Kidney capillary endothelial cell (primary cell): ENCODE measurements around the gene SYT1.

Experiments
- DNase-seq: peaks from one replicate; pipeline ENCODE4 v3.0.0-alpha.2; 2018; ENCODE audit warnings: low spot score

SYT1 gene

DNA sequence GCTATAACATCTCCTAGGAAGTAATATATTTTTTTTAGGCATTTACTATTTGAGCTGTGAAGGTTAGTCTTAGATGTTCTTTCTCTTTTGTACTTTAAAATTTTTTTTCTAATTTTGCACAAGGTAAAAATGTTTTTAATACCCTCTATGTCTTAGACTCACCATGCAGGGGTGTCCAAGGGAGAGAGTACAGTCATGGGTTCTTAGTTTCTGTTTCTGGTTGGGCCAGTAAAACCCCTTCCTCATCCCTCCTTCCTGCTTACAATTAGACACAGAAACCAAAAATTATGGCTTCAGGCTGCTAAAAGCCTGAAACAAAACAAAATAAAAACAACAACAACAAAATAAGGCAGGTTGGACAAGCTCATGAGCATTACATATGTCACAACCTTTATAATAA lies 193.0 kb downstream of the SYT1 start:
- DNase-seq, result no peak

DNA sequence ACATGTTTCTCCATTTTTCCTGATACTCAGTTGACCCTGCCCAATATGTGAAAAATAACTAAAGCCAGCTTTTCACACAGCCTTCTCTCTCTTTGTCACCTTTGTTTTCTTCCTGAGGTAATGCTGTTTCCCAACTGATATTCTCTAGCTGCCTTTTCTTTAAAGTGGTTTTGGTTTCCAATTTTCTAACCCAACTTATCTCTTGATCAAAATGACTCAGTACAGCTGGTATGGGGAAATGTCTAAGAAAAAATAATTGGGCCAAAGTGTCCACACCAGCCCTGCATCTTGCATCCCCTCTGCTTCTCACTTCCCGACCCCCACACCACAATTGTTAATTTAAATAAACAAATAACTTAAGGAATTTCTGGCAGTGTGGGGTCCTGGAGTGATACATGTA lies 193.8 kb downstream of the SYT1 start:
- peak; percentile 10 for DNase-seq

DNA sequence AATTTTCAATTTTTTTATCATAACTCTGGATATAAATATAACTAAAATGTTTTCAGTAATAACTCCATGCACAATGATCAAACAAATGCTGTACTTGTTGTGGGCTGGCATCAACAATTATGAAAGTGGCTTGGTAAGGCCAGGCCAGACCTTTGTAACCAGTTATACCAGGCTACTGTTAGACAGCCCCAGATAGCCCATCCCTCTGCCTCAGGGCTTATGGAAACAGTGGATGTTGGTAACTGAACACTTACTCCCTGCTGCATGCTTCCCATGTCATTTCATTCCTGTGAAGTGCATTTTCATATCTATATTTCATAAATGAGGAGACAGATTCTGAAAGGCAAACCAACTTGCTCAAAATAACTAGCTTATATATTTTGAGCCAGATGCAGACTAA lies 195.0 kb downstream of the SYT1 start:
- DNase-seq, result no peak

- DNase-seq, result peak; percentile 14
Measured at GRCh38 chr12:79063258-79063657, 198.7 kb downstream of the SYT1 start.

GRCh38 chr12:79067977-79068376 lies 203.4 kb downstream of the SYT1 start:
- DNase-seq, result no peak

DNA sequence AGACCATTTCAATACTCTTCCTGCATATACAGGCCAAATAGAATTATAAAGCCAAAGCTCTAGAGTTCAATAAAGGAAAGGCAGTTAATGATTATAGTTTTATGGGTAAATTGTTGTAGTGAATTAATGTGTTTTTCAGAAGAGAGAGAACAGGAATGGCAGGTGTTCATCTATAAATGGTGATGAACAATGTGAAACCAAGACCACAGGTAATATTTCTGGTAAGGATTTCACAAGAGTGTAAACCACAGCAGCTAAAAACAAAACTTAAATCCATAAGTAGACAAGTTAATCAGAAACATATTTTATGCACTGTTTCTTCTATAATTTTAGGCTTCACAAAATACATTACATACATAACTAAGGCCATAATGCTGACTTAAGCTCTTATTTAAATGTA lies 204.4 kb downstream of the SYT1 start:
- DNase-seq, result no peak

DNA sequence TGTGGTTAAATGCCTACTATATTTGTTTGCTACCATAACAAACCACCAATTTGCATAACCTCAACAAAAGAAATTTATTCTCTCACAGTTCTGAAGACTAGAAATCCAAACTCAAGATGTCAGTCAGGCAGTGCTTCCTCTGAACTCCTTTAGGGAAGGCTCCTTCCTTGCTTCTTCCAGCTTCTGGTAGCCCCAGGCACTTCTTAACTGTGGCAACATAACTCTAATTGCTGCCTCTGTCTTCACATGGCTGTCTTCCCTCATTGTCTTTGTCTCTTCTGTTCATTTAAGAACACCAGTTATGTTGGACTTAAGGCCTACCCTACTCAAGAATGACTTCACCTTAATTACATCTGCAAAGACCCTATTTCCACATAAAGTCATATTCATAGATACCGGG lies 206.9 kb downstream of the SYT1 start:
- DNase-seq, result no peak

- DNase-seq, result no peak
Measured at GRCh38 chr12:79073506-79073905, 208.9 kb downstream of the SYT1 start.

DNA sequence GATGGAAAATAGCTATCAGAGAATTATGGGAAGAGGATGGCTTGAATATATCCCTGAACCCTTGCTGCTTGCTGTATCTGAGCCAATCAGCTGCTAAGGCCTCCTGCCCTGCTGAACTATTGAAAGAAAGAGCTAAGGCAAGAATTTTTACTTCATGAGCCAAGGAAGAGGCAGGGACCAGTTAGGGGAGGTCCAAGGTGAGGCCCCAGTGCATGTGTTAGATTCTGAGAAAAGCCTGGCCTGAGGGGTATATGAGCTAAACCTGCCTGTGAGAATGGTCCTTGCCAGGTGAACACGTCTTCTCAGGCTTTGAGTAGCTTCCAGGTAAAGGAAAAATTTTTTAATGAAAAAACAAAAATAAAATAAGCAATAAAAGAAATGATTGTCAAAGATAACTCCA lies 218.0 kb downstream of the SYT1 start:
- no peak for DNase-seq

GRCh38 chr12:79083181-79083580 lies 218.6 kb downstream of the SYT1 start:
- DNase-seq, result no peak

GRCh38 chr12:79085106-79085682 lies 220.6 kb downstream of the SYT1 start:
- no peak for DNase-seq

DNA sequence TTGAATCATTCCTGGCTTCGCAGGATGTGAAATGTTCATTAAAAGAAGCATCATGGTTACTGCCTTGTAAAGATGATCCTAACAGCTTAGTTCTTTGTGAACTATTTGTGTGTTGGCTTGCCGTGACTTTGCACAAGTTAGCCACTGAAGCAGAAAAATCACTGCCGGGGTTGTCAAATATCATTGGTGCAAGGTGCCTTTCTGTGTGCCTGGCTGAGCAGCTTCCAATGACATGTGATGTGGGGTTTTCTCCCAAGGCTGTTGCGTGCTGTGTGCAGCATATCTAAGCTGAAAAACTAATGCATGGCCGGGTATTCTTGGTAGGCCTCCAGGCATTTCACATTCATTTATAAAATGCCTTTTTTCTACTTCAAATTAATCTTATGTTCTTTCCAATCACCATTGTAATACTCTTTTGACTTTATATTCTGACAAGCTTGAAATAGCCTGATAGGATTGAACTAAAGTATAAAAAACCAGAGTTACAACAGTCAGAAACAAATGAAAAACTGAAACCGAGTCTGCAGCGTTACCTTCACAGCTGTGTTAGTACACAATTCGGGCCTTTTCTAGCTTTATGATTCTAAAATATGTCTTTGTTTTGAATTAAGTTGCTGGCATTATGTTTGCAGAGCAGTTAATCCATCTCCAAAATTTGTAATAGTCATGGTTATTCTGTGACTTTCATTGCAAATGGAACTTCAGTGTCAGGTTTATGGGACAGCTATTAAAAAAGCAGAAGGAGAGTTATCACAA lies 222.1 kb downstream of the SYT1 start:
- no peak for DNase-seq

GRCh38 chr12:79098530-79098929 lies 234.0 kb downstream of the SYT1 start:
- no peak for DNase-seq

DNA sequence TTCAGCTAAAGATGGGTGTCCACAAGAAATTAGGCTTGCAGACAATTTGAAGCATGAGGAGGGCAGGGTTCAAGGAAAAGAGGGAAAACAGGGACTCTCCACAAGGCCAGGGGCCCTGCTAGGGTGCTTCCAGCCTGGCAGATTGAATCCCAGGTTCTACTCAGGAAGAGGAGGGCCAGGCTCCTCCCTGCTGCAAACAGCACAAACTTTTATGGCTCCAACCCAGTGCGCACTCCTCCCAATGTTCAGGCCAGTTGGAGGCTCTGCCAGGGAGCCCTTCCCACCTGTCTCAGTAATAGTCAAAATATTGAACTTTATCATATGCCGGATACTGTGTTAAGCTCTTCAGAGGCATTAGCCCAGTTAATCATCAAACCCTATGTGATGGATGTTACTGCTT lies 244.4 kb downstream of the SYT1 start:
- no peak for DNase-seq

DNA sequence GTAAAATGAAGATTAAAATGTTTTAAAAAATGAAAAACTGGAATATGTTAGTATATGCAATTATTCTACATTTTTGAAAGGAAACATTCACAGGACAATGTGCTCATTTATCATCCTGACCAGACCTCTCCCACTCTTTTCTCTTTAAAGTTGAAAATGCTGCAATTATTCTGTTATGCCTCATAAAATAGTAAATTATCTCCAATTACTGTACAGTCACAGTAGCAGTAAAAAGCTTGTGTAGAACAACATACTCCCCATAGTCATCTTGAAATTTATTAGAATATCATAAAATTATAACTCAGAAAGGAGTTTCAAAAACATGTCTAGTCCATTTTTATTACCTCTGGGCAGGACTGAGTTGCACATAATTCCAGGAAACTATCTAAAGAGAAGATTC lies 250.3 kb downstream of the SYT1 start:
- DNase-seq, result no peak

- no peak for DNase-seq
Measured at GRCh38 chr12:79115743-79116142, 251.2 kb downstream of the SYT1 start.

GRCh38 chr12:79119796-79120195 lies 255.2 kb downstream of the SYT1 start:
- no peak for DNase-seq

GRCh38 chr12:79121486-79121885 lies 256.9 kb downstream of the SYT1 start:
- DNase-seq, result no peak

DNA sequence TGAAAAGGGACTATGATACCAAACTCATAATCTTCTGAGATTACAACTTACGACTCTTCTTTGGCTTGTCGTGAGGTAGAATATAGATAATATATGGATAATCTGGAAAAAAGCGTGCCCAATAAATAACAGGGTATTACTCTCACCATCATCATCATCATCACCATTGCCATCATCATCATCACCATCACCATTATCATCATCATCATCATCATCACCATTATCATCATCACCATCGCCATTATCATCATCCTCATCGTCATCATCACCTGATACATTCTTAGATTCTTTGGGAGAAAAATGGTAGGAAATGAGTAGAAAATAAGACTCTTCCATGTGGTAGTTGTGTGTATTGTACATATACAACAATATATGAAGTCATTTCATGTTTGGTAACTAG lies 259.8 kb downstream of the SYT1 start:
- no peak for DNase-seq

DNA sequence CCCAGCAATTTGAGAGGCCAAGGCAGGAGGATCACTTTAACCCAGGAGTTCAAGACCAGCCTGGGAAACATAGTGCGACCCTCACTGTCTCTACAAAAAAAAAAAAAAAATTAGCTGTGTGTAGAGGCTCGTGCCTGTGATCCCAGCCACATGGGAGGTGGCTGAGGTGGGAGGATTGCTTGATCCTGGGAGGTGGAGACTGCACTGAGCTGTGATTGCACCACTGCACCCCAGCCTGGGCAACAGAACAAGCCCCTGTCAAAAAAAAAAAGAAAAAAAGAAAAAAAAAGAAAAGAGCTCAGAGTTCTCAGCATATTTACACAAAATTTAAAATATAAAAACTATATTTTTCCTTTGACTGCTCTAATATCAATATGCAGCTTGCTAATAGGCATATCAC lies 260.8 kb downstream of the SYT1 start:
- no peak for DNase-seq

DNA sequence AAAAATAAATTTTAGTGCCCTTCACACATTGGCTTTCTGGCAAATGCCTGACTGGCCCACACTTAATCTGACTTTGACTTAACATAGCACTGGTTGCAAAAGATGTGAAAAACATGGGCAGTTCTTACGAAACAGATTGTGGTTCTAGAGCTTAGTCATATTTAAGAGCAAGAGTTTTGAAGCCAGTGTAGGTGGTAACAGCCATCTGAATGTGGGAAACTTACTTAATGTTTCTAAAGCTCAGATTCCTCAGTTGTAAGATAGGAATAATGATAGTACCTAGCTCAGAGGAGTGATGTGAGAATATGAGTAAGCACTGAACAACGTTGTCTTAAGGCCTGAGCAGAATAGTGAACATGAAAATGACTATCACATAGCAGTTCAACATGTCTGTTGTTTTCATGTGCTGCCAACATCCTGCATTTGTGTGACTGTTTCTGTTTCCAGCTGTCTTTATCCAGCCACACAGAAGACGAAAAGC lies 262.7 kb downstream of the SYT1 start:
- DNase-seq, result no peak

DNA sequence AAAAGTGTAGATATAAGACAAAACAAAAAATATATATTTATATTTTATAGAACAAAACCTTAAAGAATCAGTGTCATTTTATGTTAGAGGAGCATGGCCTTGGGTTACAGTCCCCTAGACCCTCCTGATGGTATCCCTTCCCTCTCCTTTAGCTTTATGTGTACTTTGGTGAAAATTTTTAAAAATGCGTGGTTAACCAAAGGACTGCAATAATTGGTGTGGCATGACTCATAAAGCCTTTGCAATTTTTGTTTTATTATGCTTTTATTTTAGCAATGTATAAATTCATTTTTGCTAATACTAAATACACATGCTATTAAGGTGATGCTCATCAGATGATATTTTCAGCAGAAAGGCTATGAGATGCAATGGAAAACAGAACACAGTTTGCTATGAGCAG lies 264.4 kb downstream of the SYT1 start:
- DNase-seq, result no peak

GRCh38 chr12:79138872-79139271 lies 274.3 kb downstream of the SYT1 start:
- DNase-seq, result no peak

DNA sequence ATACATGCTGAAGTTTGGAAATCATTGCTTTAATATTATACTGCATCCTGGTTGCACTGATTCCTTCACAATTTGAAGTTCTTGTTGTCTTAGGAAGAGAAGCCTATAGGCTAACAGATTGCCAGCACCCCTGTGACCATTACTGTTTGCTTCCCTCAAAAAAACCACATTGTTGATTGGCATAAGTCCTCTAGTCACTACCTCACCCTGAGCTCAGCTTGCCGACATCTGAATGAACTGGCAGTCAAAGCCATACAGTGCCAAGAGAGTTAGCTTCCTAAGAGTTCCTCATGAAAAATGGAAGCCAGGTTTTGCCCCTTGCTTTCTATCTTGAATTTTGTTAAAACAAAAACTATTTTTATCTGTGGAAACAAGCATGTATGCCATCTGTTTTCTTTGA lies 276.1 kb downstream of the SYT1 start:
- DNase-seq, result no peak
